A204.1 (cell line): ENCODE results near the gene ARID1B.

Source experiments
- FAIRE-seq: peaks from 2 replicates; lab custom pipeline; 2012; peaks lifted over from hg19 to GRCh38; lab: Jason Lieb, UNC

Gene ARID1B

DNA sequence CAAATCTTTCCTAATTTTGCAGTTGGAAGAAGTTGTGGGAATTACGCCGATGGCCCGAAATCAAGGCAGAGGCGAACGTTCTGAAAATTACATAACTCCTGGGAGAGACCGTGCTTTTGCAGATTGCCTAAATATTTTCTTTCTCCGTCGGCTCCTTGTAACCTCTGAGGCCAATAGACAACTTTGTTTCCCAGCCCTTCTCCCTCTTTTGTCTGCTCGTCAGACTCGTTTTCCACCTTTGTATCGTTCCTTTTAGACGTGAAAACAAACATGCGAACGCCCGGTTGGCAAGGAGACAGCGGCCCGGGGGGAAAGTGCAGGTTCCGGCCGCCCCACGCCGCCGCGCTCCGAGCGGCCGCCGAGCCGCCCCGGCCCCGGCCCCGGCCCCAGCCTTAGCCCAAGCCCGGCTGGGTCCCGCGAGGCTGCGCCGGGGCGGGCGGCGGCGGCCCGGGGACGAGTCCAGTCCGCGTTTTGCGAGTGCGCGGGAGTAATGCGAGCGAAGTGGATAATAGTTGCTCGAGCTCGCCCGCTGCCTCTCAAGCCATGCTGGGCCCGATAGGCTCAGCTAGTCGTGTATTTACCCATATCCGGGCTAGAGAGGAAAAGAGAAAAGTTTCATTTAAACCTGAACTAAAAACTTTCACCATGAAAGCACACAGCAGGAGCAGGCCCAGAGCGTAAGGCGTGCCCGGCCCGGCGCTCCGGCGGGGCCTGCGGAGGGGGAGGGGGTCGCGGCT is at the start of gene ARID1B:
ARID1B (plus strand) TSS at position 539 of the 737 bp plus-strand sequence. CDS start 303 bp downstream, outside the sequence.
- FAIRE-seq = no peak

DNA sequence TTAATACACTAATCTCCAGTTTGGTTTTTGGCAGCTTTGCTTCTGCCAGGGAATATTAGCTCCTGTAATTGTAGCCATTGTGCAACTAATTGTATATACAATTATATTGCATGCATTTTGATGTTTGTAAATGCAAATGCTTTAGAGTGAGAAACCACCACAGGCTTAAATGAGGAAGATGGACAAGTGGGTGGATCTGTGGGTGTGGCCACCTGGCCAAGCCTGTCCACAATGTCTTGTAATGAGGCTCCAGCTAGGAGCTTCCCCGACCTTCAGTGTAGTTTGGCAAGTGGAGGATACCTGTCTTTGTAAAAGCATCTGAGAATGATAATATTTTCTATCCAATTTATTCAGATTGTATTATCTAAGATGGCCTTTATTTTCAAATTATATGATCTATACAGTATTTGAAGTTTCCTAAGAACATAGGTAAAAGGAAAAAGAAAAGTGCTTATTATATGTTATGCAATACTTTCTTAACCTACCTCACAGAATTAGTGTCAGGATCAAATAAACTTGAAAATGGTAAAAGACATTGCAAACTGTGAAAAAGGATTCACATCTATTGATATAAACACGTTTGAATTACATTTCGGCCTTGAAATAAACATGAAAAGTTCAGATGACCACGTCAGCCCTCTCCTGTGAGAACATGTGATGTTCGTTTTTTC is 49.3 kb upstream of the ARID1B start:
- FAIRE-seq = no peak

DNA sequence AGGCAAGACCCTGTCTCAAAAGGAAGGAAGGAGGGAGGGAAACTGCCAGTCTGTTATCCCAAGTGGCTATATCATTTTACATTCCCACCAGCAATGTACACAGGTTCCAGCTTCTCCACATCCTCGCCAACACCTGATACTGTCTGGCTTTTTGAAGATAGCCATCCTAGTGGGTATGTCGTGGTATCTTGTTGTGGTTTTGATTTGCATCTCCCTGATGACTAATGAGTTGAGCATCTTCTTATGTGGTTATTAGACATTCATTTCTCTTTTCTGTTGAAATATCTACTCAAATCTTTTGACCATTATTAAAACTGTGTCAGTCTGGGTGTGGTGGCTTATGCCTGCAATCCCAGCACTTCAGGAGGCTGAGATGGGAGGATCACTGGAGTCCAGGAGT is 47.9 kb upstream of the ARID1B start:
- FAIRE-seq = no peak

DNA sequence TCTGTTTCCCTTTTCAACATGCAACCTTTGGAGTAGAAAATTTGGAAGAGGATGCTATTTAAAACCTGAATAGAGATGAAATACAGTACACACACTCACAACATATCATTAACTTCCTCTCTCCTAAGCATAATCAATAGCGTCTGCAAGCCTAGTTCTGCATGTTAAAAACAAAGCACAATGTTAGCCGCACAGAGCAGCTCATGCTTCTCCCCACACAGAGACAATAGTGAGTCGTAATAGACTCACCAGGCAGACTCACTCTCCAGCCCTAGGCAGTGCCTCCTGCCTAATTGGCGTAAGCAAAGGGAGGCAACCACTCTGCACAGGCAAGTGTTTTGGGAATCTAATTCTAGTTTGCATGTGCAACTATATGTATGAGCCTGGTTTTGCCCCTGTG is 45.8 kb upstream of the ARID1B start:
- no peak for FAIRE-seq

DNA sequence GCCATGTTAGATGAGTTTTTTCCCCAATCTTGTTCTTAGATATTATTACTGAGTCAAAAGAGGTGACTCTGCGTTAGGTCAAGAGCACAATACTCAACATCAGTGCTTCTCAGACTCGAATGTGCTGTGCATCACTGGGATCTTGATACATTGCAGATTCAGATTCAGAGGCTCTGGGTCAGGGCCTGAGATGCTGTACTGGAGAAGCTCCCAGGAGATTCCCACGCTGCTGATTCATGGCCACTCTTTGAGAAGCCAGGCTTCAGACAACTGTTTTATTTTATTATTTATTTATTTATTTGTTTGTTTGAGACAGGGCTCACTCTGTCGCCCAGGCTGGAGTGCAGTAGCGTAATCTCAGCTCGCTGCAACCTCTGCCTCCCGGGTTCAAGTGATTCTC is 41.4 kb upstream of the ARID1B start:
- FAIRE-seq = no peak

DNA sequence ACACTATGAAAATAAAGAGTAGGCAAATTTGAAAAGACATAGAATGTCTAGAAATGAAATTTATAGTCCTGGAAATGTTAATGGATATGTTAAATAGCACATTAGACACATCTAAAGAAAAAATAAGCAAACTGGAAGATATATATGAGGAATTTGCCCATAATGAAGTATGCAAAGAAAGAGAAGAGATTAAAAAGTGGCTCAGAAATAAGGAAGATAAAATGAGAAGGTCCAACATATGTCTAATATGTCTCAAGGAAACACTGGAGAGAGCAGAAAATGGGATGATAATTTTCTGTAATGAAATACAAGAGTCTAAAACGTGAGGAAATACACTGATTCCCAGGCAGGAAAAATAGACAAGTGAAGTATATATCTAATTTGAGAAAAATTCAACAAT is 36.6 kb upstream of the ARID1B start:
- FAIRE-seq = no peak

DNA sequence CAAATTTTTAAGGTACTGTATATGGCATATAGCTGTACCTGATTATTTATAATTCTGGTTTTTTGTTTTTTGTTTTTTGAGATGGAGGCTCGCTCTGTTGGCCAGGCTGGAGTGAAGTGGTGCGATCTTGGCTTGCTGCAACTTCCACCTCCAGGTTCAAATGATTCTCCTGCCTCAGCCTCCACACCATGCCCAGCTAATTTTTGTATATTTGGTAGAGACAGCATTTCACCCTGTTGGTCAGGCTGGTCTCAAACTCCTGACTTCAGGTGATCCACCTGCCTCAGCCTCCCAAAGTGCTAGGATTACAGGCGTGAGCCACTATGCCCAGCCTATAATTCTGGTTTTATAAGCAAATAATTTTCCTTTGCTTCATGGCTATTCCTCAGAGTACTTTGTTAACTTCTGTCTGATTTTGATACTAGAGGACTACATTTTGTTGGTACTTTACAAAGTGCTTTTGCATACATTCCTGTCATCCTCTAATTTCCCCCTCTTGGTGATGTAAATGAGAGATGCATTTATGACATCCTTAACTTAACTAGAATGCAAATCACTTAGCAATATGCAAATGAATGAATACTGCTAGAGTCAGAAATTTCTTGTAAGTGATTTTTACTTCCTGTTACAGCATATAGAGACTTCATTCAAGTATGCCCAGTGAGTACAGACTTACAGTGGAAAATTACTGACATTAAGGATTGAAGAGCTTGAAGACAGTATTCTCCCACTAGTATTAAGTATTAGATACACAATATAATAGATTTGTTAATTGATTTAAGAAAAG is 35.7 kb upstream of the ARID1B start:
- FAIRE-seq = no peak

DNA sequence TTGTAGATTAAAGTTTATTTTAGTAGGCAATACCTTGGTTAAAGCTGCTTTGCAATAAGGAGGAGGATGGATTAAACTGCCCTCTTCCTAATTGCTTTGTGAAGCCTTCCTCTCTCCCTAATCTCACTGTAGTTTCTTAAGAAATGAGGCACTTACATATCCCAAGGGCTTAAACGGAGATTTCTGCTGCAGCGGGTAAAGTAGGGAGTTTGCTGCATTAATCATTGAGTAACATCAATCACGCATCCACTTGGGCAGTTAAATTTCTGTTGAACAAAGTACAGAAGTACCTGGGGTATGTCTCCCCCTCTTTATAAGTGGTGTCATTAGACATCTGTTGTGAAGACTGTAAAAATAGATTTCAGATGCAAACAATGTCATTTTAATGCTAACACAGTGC is 29.5 kb upstream of the ARID1B start:
- no peak for FAIRE-seq

DNA sequence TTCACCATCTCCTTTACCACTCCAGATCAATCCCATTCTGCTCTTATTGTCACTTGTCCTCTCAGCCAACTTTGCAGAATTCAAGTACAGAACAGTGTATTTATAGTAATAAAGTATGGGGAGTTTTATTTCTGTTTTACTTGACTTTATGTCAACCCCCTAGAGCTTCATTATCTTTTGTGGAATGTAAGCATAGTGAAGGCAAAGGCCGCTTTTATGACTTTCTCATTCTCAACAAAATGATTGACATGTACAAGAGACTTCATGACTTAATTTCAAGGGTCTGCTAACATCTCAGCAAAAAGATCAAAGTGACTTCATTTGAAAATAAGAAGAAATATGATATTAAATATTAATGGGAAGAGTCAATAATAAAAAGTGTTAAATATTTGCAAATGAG is 28.7 kb upstream of the ARID1B start:
- no peak for FAIRE-seq

DNA sequence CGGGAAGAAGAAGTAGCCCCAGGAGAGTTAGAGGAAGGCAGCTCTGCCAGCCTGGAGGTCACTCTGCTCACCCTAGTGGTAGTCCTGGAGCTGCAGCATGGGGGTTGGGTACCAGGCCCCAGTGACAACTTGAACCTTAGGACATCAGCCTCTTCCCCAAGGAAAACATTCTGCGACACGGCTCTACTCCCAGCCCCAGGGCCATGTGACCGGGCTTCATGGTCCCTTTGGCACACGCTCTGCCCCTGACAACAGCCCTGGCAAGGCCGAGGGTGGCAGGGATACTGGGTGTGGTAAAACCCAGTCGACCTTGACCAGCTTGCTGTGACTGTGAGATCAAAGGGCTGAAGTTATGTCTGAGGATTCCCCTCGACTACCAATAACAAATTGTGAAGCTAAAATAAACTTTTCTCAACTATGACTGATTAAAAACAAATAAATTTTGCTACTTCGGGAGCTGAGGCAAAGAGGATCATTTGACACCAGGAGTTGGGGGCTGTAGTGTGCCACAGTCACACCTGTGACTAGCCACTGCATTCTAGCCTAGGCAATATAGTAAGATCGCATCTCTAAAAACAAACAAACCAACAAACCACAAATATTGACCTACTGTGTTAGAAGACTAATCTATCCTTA is 24.4 kb upstream of the ARID1B start:
- no peak for FAIRE-seq

DNA sequence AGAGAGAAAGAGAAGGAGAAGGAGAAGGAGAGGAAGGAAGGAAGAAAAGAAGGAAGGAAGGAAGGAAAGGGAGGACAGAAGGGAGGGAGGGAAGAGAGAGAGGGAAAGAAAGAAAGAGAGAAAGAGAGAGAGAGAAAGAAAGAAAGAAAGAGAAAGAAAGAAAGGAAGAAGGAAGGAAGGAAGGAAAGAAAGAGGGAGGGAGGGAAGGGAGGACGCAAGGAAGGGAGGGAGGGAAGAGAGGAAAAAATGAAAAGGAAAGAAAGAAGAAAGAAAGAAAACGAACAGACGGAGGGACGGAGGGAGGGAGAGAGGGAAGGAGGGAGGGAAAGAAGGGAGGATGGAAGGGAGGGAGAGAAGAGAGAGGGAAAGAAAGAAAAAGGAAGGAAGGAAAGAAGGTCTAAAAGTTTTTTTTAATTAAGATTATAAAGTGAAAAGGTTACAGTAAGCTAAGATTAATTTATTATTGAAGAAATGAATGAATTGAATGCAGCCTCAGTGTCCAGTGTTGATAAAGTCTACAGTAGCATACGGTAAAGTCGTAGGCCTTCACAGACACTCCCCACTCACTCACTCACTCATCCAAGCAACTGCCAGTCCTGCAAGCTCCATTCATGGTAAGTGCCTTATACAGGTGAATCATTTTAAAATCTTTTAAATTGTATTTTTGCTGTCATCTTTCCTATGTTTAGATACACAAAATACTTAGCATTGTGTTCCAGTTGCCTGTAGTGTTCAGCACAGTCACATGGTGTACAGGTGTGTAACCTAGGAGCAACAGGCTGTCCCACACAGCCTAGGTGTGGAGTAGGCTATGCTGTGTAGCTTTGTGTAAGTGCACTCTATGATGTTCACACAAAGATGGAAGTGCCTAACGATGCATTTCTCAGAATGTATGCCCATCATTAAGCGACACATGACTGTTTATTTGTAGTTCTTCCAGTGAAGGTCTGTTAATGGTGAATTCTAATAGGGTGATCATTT is 20.3 kb upstream of the ARID1B start:
- FAIRE-seq = no peak

DNA sequence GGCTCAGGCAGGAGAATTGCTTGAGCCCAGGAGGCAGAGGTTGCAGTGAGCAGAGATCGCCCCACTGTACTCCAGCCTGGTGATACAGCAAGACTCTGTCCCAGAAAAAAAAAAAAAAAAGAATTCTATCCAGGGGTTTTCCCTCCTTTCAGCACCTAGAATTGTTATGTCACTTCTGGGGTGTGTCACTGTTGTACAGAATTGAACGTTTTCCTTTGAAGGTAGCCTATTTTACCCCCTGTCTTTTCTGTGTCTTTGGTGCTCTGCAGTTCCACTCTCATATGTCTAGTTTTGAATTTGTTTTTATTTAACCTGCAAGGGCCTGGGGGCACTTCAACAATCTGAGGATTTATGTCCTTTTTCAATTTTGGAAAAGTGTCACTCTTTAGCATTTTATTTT is 19.3 kb upstream of the ARID1B start:
- FAIRE-seq = no peak

DNA sequence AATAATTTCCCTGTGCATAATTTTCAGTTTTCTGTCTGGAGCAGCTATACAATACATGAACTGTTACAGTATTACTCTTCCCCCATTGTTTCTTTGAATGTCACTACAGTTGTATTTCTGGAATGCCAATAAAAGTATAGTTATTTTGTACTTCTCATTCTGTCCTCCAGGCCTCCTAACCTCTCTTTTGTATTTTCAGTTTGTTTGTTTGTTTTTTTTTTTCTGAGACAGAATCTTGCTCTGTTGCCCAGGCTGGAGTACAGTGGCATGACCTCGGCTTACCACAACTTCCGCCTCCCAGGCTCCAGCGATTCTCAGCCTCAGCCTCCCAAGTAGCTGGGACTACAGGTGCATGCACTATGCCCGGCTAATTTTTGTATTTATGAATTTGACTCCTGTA is 16.8 kb upstream of the ARID1B start:
- no peak for FAIRE-seq

DNA sequence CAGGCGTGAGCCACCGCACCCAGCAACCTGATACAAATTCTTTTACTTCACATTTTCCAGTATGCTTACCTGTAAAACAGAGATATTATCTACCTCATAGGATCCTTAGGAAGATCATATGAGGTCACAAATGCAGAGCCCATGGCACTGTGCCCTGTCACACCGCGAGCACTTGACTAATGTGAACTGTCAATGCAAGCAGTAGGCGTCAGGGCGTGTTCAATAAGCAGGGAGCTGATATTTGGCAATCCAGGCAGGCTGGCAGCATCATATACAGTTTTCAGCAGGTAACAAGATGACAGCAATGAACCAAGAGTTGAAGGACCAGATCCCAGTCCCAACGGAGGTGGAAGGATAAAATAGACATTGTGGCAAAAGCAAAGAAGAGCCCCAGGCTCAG is 14.6 kb upstream of the ARID1B start:
- FAIRE-seq = no peak

DNA sequence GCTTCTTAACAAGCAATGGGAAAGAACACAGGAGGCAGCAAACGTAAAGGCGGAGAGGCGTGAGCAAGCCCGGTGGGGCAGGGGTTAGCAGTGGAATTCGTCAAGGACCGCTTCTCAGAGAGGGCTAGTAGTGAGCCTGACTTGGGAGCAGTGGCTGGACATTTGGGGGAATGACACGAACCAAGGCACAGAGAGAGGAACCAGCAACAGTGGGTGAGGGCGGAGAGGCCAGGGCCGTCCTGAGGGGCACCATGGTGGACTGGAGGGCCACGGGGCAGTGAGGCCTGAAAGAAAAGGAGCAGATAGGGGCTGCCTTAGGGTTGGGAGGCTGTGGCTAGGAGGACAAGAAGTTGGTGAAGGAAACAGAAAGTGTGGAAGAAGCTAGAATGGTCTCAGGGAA is 12.1 kb upstream of the ARID1B start:
- no peak for FAIRE-seq

DNA sequence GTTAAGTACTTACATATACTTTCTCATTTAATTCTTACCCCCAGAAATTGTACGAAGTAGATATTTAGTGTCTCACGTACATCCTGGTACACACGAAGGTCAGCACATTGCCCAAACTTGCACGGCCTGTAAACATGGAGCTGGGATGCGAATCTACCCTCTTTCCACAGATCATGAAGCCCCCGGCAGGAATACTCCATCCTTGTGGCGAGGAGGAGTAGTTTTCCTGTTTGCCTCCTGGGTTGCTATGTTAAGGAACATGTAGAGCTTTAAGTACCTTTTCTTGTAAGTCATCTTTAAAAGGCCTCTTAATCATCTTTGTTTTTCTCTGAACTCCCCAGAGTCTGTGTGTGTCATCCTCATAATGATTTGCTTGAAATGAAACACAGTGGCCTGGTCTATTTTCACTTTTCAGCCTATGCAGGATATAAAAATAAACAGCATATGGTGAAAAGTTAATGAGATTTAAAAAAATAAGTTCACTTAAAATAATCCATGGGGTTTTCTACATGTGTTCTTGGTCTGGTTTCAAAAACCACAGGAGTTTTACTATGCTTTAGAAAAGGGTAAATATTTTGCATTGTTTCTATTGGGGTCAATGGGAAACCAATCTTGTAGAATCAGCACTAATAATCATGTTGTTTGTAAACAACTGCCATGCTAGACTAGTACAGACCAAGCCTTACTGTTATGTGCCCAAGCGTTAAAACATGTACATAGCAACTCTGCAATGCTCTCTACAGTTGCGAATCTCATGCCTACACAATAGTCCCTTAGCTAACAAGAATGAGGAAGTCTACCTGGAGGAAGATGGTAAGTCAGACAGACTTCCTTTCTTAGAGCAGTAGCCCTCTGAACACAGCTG is 9.3 kb upstream of the ARID1B start:
- FAIRE-seq = no peak

DNA sequence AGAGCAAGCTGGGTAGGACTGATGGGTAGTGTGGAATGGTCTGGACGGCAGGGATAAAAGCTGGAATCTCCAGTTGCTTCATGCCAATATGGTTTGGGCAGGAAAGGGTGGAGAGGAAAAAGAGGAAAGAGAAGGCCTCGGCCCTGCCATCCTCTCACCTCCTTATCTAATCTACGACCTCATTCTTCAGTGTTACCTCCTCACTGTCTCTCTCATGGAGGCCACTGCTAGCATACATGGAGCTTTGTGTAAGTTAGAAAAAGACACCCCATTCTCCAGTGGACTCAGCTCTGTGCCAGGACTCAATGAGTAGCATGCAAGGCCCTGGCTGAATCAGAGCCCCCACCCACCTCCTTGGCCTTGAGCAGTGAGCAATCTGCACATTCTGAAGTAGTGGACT is 6.1 kb upstream of the ARID1B start:
- FAIRE-seq = no peak

DNA sequence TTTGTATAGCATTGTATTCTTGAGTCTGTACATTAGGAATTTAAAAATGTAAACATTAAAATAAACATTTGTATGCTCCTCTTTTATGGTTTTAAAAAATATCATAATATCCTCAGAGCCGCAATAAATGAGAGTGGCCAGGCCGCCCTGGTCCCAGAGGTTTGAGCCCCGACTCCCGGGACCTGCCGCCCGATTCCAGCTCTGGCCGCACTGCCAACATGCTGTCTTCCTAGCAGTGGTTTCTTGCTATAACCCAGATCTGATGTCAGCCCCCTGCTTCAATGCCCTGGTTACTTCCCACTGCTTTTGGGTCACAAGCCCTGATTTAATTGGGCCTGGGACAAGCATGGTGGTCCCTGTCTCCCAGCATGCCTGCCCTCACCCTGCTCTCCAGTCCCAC is 5.4 kb upstream of the ARID1B start:
- FAIRE-seq = no peak

DNA sequence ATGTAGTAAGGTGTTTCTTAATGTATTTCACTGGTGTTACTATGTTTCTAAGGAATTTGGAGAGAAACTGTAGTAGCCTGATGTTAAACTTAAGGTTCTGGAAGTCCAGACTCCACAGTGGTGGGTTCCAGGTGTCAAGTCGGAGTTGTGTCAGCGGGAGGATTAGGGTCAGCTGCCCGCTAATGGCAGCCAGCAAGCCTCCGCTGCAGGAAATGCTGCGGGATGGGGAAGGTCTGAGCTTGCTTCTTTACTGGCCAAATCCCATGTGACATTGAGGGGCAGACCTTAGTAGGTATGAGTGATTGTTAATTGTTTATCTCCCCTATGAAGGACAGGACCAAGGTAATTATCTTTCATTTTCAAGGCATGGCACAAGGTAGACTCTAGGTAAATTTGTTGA is 3.7 kb upstream of the ARID1B start:
- no peak for FAIRE-seq
